Fibroblast of villous mesenchyme (primary cell): Measurements from ENCODE around the gene SLC43A3. TPM values are rescaled to one million over a fixed set of nuclear protein-coding genes. Genes with fewer than 3 reads are reported as not detected.

Experiments
- DNase-seq: peaks from one replicate; pipeline ENCODE4 v3.0.0-alpha.2; 2010; ENCODE audit warnings: low read depth
- H3K4me3 ChIP-seq: 2 replicates; pipeline ENCODE4 v1.5.1; 2011; ENCODE audit warnings: low read depth, mild to moderate bottlenecking, low read length
- total RNA-seq: library from RNA; depleted of rRNA; stranded (reverse); fragments of >200 nt; gene quantifications from 2 replicates; pipeline ENCODE4 v1.2.3, GENCODE V29; 2012
- TF ChIP-seq, protein P1 (sequence below): IDR thresholded peaks from 2 replicates; pipeline ENCODE4 v1.5.1; 2012; ENCODE audit warnings: low read depth, mild to moderate bottlenecking, low read length; ENCODE audit not compliant: insufficient read depth

SLC43A3 gene
- total RNA-seq, 1 donor: 26.3 TPM

- no peak overlapping the region for H3K4me3 ChIP-seq
- TF ChIP-seq, protein P1, sequence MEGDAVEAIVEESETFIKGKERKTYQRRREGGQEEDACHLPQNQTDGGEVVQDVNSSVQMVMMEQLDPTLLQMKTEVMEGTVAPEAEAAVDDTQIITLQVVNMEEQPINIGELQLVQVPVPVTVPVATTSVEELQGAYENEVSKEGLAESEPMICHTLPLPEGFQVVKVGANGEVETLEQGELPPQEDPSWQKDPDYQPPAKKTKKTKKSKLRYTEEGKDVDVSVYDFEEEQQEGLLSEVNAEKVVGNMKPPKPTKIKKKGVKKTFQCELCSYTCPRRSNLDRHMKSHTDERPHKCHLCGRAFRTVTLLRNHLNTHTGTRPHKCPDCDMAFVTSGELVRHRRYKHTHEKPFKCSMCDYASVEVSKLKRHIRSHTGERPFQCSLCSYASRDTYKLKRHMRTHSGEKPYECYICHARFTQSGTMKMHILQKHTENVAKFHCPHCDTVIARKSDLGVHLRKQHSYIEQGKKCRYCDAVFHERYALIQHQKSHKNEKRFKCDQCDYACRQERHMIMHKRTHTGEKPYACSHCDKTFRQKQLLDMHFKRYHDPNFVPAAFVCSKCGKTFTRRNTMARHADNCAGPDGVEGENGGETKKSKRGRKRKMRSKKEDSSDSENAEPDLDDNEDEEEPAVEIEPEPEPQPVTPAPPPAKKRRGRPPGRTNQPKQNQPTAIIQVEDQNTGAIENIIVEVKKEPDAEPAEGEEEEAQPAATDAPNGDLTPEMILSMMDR: no peak
- DNase-seq: no peak
Measured at GRCh38 chr11:57421805-57422204, 5.1 kb downstream of the SLC43A3 start.

GRCh38 chr11:57421066-57421465, 5.9 kb downstream of the SLC43A3 start:
- TF ChIP-seq, protein P1: no peak
- DNase-seq: no peak

GRCh38 chr11:57419146-57419545, 7.8 kb downstream of the SLC43A3 start:
- no peak for DNase-seq
- TF ChIP-seq, protein P1: no peak
- no peak overlapping the region for H3K4me3 ChIP-seq

More at GRCh38 chr11:57421066-57421465, 5.9 kb downstream of the SLC43A3 start:
- H3K4me3 ChIP-seq: no peak overlapping the region

DNA sequence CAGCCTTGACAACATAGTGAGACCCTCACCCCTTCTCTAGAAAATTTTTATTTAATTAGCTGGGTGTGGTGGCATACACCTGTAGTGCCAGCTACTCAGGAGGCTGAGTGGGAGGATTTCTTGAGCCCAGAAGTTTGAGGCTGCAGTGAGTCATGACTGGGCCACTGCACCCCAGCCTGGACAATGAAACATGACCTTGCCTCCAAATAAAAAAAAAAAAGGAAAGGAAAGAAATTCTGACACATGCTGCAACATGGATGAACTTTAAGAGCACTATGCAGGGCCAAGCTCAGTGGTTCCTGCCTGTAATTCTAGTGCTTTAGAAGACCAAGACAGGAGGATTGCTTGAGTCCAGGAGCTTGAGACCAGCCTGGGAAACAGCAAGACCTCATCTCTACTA, 8.8 kb downstream of the SLC43A3 start:
- DNase-seq: no peak
- TF ChIP-seq, protein P1: no peak
- no peak overlapping the region for H3K4me3 ChIP-seq

- no peak overlapping the region for H3K4me3 ChIP-seq
- TF ChIP-seq, protein P1: no peak
- DNase-seq: no peak
Measured at GRCh38 chr11:57417056-57417455, 9.9 kb downstream of the SLC43A3 start.

DNA sequence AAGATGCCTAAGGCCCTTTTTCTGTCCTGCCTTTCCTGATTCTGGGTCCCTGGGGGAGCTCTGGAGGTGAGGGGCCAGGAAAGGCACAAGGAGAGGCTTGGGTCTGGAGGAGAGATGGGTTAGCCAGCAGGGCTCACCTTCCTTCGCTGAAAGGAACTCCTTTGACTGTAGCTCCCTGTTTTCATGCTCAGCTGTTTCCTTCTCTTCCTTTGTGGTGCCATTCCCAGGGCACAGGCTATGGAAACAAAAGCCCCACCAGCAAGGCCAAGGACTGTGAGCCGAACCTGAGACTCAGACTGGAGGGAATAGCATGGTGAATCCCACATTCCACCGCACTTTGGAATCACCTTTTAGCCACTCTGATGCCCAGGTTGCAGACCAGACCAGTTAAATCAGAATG, 10.5 kb downstream of the SLC43A3 start:
- no peak for DNase-seq
- H3K4me3 ChIP-seq: no peak overlapping the region
- TF ChIP-seq, protein P1: no peak

DNA sequence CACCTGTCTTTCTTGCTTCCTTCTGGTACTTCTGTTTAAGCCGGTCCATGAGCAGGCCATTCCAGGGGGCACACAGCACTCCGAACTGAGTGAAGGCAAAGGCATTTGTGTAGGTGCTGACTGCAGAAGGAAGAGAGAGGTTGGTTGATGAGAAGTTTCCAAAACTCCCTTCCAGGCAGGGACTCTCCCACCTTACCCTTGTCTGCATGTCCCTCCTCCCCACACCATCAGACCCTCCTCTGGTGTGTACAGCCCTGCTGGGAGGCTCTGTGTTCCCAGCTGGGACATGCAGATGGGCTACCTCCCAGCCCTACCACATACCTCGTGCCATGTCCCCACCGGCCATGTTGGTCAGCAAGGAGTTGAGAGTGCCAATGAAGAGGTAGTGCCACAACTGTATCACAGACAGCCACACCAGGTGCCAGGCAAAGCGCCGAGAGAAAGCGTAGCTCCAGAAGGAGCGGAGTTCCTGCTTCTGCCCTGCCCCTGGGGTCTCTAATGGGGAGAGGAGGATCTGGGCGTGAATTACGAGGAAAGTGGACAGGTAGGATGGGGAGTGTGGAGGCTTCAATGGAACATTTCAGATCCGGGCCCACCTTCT, 12.2 kb downstream of the SLC43A3 start:
- TF ChIP-seq, protein P1: no peak
- H3K4me3 ChIP-seq: no peak overlapping the region
- no peak for DNase-seq
